GM19455 (cell line): Measurements from ENCODE around the gene LCN1.
"Not testable (repeated sequence)": the region's sequence is repeated elsewhere in the genome, so short reads cannot be mapped to it uniquely, and the experiment has no call there.

Source experiments
- ATAC-seq: cut with Tn5 transposase; IDR thresholded peaks from one replicate; pipeline ENCODE4 v1.9.1; 2021; ENCODE audit not compliant: unreplicated experiment

Gene LCN1

DNA sequence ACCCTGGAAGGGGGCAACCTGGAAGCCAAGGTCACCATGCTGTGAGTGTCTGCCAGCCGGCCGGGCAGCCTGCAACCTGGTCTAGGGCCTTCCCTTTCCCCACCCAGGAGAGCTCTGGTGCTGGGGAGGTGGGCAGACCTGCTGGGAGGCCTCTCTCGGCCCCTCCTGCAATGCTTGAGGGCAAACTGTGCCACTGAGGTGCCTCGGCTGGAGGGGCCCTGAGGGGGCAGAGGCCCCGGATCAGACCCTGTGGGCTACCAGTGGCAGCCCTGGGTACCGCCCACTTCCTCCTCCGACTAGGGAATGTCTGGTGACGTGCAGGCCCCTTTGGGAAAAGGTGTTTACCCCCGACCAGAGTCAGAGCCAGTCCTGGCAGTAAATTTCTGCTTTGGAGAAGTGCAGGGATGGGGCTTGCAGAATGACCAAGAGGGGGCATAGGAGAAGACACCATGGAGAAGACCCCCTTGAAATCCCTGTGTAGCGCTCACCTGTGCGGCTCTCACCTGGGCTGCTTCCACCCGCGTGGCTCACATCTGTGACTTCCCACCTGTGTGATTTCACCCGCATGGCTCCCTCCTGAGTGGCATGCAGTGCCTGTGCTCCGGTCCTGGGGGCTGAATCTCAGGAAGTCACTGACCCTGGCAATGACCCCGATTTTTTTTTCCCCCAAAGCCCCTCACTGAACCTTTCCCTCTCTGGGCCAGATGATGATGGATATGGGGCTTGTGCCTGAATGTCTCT lies 1.1 kb downstream of the LCN1 start:
- ATAC-seq: no peak

DNA sequence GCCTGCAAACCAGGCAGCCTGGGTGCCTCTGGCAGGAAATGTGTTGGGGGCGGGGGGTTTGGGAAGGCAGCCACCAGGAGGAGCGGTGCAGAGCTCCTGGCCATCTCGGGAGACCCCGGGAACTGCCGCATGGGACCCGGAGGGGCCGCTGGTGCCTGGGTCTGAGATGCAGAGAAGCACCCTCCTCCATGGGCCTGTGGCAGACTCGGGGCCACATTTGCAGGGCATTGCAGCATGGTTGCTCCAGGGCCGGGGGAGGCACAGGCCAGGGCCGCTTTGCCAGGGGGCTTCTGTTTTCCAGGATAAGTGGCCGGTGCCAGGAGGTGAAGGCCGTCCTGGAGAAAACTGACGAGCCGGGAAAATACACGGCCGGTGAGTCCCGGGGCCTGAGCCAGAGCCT lies 1.7 kb downstream of the LCN1 start:
- ATAC-seq: no peak

DNA sequence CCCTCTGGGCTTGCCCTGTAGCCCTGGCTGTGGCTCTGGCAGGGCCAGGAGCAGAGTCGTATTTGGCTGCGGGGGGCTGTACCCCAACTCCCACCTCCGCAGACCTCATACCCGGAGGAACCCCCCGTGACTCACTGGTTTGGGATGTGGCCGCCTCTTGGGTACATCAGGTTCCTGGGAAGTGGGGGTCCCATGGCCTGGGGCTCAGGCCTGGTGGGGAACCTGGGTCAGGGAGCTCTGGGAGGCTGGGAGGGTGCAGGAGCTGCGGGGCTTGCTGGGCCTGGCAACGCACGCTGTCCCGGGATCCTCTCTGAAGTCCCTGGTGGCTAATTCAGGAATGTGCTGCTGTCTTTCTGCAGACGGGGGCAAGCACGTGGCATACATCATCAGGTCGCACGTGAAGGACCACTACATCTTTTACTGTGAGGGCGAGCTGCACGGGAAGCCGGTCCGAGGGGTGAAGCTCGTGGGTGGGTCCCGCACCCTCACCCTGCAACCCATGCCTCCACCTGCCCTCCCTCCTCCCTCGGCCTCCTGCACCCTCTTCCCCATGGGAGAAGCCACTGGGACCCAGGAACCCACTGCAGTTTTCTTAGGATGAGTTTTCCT lies 2.4 kb downstream of the LCN1 start:
- ATAC-seq: no peak

- ATAC-seq: no peak
Observed at GRCh38 chr9:135524130-135524861, 3.1 kb downstream of the LCN1 start.

GRCh38 chr9:135525241-135526088 lies 4.2 kb downstream of the LCN1 start:
- no peak for ATAC-seq

- ATAC-seq: no peak
Observed at GRCh38 chr9:135526089-135526729, 5.0 kb downstream of the LCN1 start.

DNA sequence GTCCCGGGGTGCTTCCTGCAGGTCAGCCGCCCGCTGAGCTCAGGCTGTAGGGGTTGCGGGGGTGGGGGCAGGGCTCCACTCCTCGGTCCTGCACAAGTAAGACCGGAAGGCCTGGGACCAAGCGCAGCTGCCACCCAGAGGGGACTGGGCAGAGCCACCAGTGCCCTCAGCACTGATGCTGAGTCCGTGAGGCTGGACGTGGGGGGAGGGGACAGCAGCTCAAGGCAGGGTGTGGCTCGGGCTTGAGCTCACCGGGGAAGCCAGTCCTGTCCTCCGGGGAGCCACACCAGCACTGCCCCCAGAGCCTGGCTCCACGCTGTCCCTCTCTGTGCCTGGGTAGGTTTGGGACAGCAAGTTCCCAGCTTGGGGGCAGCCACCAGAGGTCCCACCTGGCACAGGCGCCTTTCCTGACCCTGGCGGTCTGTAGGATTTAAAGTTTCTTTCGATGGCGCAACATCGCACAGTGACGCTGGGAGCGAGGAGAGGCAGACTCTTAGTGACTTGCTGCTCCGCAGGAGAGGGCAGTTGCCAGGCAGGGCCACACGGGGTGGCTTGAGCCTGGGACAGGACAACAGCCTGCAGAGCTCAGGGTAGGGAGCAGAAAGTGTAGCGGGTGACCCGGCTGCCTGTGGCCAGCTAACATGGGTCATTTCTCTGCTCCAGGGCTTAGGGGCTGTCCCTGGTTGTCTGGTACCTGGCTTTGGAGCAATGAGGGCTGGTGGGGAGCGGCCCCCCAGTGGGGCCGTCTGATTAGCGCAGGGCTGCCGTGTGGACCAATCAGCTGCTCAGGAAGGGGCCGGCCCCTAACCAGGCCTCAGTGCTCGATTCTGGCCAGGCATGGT lies 5.7 kb downstream of the LCN1 start:
- no peak for ATAC-seq

GRCh38 chr9:135528842-135529435 lies 7.7 kb downstream of the LCN1 start:
- not testable (repeated sequence) for ATAC-seq

DNA sequence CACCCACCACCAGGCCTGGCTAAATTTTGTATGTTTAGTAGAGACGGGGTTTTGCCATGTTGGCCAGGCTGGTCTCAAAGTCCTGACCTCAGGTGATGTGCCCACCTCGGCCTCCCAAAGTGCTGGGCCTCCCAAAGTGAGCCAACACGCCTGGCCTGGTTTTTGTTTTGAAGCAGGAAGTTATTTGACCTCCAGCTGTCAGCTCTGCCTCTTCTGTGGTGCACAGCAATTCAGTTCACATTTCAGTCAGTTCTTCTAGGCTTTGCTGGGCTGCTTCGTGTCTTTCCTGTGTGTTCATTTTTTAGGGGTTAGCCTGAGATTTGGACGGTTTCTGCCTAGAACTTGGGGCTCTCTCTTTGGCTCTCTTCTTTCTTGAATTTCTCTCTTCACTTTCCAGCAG lies 8.9 kb downstream of the LCN1 start:
- no peak for ATAC-seq

- no peak for ATAC-seq
Observed at GRCh38 chr9:135531096-135531495, 9.9 kb downstream of the LCN1 start.

DNA sequence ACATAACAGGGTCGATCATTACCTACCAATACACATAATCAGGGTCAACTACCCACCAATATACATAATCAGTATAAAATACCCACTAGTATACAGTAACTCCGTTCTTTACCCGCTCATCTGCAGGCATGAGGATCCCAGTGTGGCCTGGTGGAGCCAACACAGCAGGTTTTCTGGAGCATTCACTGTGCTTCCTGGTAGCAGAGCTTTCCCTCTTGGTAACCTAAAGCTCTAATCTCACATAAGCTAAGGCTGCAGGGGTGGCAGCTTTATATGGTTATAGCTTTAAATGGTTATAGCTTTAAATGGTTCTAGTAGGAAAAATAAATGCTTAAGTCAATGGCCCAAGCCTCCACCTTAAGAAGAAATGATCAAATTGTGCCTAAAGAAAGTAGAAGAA lies 11.9 kb downstream of the LCN1 start:
- ATAC-seq: no peak

DNA sequence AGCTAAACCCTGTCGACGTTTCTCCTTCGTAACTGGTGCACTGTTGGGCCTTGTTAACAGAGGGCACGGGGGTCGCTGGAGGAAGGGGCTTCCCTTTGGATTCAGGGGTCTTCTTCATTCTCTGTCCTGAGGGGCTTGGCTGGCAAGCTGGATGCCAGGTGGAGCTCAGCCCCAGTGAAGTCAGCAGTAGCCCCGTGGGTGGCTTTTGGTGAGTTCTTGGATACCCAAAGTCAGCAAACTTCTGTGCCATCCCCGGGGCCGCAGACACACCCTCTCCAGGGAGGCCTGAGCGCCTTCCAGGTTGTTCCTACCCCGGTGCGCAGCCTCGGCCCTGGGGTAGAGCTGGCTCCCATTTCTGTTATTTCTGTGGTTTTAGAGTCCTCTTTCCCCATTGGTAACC lies 12.4 kb downstream of the LCN1 start:
- no peak for ATAC-seq

GRCh38 chr9:135534192-135534711 lies 13.0 kb downstream of the LCN1 start:
- ATAC-seq: not testable (repeated sequence)

- not testable (repeated sequence) for ATAC-seq
Observed at GRCh38 chr9:135534826-135535225, 13.6 kb downstream of the LCN1 start.

DNA sequence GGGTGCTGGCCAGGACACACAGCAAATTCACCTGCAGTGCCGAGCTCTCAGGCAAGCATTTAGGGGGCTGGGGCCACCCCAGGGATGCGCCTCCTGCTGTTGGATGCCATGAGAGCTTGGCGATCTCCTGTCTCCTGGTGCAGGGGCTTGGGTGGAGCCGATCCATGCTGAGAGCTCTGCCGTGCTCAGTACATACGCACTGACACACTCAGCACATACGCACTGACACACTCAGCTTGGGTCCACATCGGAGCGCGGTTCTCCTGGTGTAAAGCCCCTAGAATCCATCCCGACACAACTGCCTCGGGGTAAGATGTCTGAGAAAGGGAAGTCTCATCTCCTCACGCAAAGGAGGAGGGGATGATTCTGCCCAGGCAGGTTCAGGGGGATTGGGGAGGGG lies 14.4 kb downstream of the LCN1 start:
- ATAC-seq: not testable (repeated sequence)

GRCh38 chr9:135536216-135536615 lies 15.0 kb downstream of the LCN1 start:
- no peak for ATAC-seq

DNA sequence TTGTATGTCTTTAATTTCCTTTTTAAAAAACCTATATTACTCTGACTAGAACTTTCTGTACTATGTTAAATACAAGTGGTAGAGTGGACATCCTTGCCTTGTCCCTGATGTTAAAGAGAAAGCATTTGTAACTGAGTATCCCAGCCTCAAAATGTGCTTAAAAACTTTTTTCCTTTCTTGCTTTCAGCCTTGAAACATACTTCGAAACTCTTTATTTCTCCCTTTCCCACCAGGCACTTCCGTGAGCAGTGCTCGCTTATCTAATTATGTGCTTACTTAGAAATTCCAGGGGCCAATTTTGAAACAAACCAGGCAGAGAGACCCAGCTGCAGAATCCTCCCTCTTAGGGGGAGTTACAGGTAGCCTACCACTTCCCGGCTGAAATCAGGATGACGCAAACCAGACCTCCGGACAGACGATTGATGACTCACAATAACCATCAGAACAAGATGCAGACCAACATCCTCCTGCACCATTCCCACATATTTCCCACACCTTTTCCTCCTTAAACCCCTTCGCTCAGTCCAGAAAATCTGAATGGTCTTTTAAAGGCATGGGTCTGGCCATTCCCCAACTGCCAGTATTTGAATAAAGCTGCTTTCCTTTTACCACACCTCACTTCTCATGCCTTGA lies 22.1 kb downstream of the LCN1 start:
- ATAC-seq: not testable (repeated sequence)

DNA sequence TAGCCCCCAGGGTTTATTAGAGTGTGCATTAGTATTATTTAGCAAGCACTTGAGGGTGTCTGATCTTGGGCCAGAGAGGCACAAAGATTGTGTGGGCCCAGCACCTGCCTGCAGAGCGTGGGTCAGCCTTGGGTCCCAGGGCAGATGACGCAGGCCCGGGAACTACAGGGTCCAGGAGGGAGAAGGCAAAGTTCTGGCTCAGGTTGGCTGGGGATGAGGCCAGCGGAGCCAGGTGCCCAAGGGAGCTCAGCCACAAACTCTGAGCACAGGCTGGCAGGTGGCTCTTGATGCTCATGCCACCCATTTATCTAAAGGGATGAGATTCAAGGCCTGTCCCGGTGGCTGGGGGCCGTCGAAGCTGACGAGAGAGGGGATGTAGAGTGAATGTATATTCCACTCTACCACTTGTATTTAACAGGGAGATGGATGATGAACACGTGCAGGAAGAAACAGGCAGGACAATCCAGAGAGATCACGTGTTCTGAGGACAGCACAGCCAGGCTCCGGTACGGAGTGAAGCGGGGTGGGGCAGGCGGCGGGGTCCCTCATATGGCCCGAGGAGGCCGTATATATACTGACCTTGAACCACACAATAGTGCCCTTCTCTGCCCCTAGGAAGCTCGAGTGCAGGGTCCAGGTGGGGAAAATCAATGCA lies 23.9 kb downstream of the LCN1 start:
- no peak for ATAC-seq
